IPS-NIHi7 (cell line): ENCODE data around the gene PROSER3.
"Not testable (repeated sequence)": the region's sequence is repeated elsewhere in the genome, so short reads cannot be mapped to it uniquely, and the experiment has no call there.

ENCODE experiments used
- DNase-seq: peaks from one replicate; pipeline ENCODE4 v3.0.0; 2012; ENCODE audit warnings: mixed read lengths; ENCODE audit errors: extremely low spot score

The PROSER3 gene

DNA sequence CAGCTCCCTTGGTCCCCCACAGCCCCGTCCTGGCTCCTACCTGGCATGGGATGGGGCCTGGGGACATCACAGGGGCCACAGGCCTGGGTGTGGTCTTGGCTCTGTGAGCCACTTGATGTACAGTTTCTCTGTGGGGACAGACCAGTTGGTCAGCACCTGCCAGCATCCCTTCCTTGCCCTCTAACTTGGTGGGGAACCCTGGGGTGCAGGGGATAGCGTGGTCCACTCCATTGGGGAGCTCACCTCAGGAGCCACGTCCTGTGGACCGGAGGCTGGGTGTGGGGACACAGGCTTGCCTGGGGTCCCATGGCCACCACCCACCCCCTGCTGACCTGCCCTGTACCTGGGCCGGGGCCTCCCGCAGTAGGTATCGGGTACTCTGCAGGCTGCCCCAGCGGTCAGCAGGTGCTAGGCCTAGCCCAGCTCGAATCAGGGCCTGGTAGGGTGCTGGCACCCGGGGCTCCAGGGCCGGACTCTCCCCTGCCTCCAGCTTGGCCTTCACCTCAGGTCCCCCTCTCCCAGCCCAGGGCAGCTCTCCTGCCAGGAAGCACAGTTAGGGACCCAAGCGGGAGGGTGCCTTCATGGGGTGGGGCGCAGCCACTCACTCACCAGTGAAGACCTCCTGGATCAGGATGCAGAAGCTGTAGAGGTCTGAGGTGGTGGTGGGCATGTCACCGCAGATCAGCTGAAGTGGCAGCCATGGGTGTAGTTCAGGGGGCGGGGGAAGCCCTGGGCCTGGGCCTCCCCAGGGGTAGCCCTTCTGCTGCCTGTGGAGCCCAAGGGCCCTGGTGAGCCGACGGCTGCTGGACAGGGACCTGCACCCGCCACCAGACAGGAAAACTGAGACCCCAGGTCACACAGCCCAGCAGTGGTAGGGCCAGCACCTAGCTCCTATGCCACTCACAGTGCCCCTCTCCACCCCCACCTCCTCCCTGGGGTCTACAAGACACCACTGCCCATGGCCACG is 32.3 kb downstream of the PROSER3 start:
- no peak for DNase-seq

DNA sequence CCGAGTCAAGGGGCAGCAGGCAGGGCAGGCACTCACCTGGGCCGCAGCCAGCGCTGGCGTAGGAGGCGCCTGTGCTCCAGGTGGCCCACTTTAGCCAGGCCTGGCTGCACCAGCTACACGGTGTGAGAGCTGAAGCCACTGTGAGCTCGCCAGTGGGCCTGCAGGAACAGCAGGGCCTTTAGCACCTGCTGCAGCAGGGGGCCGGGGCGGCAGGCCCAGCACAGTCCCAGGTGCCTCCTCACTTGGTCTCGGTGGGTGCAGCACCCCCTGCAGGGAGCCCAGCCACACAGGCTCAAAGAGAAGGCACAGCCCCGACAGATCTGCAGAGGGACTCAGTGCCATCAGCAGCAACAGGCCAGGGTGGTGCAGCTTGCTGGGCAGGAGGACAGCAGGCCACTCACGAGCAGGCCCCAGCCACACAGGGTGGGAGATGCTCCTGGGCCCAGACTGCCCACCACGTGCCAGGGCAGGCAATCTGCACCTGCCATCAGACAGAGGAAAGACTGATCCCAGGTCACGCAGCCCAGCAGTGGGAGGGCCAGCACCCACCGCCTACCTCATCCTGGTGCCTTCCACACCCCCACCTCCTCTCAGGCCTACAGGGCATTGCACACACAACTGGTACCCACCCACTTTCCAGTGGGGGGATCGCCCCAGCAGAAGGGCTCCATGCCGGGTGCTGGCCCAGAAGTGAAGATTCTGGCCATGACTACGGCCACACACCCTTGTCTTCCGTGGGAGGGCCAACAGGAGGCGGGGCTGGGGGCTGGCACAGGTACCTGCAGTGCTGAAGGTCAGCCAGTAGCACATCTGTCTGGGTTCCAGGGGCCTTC is 33.2 kb downstream of the PROSER3 start:
- no peak for DNase-seq

DNA sequence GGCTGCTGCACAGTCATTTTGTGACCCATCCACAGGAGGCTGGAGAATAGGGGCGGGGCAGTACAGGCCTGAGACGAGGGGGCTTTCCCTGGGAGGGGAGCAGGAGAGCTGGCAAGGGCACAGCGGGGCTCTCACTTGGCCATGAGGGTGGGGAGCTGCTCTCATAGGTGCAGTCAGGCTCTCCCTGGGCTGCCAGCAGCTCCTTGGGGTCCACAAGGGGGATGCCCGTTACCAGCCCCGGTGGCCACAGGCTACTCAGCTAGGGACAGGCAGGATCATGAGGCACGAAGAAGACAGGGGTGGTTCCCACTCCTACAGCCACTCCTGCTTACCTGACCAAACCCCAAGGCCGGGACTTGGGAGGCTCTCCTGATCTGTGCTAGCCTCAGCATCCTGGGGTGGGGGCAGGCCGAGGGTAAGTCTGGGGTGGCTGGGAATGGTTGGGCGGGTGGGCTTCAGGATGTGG is 33.9 kb downstream of the PROSER3 start:
- no peak for DNase-seq

DNA sequence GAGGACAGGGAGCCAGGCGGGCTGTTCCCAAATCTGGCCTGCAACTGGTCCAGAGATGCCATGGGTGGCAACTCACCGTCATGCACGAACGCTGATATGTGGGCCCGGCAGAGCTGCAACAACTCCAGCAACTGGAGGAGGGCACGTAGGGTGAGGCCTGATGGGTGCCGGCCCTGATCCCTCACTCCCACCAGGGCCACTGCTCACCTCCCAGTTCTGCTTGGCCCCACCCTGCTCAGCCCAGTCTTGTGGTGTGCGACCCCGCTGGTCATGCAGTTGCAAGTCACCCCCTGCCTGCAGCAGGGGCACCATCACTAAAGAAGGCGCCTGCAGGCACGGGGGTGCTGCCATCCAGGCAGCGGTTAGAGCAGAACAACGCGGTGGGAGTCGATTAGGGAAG is 34.3 kb downstream of the PROSER3 start:
- DNase-seq: no peak

DNA sequence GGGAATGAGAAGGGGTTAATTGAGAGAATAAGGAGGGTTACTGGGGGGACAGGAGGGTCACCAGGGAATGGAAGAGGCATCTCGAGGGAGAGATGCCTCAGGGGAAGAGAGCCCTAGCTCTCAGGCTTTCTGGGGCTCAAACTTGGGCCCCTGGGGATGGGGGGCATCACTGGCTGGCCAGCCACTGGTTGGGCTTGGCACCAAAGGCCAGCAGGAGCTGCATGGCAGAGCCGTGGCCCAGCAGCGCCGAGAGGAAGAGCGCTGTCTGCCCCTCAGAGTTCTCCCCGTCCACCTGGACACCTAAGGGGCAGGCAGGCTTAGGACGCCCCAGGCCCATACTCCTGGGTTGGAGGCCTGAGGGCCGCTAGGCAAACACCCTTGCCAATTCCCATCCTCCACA is 34.9 kb downstream of the PROSER3 start:
- no peak for DNase-seq

DNA sequence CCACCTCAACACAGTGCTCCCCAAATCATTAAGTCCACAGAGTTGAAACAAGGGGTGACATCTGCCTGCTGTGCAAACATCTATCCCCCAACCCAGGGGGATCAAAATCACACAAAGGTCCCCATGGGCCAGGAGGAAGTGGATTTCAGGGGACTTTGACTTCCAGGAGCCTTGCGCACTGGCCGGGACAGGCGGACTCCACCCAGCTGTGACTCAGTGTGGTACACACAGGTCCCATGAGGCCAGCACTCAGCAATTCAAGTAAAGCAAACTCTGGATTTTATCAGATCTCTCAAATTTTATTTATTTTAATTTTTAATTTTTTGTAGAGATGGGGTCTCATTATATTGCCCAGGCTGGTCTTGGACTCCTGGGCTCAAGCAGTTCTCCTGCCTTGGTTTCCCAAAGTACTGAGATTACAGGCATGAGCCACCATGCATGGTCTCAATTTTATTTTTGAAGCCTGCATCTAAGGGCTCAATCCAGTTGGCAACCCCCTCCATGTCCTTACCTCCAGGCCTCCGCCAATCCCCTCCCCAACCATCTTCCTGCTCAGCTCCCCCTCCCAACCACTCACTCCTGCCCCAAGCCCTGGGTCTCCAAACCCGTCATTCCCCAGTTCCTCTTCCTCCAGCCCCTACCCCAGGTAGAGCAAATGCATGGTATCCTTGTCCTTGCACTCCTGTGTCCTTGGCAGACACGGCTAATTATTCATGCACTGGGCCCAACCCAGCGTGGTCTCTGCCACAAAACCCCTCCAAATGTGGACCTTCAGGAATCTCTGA is 35.6 kb downstream of the PROSER3 start:
- DNase-seq: no peak

DNA sequence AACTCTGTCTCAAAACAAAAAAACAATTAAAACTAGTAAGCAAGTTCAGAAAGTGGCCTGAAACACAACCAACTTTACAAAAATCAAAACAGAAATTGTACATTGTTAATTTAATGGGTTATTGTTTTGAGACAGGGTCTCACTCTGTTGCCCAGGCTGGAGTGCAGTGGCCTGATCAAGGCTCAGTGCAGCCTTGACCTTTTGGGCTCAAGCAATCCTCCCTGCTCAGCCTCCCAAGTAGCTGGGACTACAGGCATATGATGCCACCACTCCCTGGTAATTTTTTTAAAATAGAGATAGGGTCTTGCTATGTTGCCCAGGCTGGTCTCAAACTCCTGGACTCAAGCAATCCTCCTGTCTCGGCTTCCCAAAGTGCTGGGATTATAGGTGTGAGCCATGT is 37.6 kb downstream of the PROSER3 start:
- DNase-seq: not testable (repeated sequence)

DNA sequence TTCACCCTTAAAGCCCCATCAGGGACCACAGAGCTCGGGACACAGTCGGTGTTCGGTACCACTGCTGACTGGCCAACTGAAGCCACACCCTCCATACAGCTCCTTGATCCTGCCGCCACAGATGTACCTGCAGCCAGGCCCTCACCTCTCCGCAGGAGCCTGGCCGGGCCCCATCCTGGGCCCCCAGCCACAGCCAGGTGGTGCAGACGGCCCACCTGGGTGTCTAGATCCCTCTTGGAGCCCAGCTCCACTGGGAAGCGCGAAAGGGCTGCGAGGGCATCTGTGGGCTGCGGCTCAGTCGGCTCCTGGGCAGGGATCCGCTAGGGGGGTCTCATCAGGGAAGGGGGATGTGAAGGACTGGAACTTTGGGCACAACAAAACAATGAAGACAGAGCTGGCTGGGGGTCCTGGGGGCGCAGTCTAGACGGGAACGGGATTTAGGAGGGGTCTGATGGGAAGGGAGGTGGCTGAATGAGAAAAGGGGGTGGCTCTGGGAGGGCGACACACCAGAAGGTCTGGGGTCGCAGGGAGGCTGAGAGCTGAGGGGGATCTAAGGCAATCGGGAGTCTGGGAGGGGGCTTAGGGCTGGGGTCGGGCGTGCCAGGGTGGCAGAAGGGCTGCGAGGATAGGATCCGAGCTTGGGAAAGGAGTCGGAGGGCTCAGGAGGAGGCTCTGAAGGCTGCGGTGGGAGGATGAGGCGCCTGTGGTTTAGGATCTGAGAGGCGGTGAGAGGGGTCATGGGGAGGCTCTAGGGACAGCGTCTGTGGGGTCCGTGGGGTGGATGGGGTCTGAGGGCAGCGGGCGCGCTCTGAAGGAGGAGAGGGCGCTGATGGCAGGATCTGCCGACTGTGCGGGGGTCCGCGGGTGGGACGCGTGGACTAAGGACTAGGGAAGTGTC is 38.9 kb downstream of the PROSER3 start:
- DNase-seq: no peak

DNA sequence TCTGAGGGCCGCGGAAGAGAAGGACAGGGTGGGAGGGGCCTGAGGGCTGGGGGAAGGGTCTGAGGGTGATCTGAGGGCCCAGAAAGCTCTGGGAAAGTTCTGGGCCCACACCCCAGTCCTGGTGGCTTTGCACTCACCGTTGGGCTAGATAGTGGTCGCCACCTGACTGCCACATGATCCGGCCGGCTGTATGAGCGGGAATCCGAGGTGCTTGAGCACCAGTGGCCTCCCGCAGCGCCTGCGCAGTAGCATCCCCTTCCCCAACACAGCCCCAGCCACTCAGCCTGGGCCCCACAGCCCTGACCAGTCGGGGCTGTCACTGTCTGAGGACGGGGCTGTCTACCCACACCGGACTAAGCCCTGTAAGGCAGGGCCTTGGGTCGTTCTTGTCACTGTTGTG is 39.7 kb downstream of the PROSER3 start:
- DNase-seq: peak; percentile 77

DNA sequence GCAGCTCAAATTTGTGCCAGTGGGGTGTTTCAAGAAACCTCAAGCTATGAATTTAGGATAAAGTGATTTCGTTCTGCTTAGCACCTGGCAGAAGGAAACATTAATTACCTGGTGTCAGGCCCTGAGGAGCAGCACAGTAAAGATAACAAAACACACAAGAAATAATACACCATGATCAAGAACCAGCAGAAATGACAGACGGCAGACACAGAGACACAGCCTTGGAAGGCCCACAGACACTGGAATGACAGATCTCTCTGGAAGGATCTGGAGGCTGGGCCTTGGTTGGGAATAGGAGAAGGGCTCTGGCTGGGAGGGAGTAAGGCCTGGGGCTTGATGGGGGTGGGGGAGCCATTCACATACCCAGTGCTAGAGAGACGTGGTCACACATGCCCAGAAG is 43.9 kb downstream of the PROSER3 start:
- DNase-seq: no peak

DNA sequence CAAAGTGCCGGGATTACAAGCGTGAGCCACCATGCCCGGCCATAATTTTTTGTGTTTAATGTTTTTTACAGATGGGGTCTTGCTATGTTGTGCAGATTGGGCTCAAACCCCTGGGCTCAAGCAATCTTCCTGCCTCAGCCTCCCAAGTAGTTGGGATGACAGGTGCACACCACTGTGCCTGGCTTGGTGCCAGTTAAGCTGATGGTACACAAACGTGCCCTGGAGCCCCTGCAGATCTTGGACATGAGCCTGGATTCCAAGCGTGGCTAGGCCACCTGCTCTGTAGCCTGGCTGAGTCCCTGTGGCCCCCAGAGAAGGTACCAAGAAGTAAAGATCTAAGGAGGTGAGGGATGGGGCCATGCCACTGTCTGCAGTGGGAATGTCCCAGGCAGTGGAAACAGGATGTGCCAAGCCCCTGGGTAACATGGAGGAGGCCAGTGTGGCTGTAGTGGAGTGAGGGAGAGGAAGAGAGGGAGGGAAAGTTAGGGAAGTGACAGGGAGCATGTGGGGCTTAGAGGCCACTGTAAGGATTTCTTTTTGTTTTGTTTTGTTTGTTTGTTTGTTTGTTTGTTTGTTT is 47.6 kb downstream of the PROSER3 start:
- no peak for DNase-seq

DNA sequence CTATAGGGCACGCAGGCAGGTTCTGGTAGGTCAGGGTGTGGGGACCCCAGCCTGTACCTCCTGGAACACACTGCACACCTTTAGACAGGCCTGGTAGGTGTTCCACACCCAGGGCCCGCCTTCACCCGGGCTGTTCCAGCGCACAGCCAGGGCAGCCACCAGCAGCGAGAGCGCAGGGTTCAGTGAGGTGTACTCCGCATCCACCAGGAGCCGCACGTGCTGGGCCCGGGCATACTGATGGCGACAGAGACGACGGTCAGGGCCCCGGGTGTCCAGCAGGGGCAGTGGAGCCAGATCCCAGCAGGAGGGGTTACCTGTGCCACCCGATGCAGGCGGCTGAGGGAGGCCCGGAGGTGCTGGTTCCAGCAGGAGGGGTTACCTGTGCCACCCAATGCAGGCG is 48.6 kb downstream of the PROSER3 start:
- DNase-seq: no peak

DNA sequence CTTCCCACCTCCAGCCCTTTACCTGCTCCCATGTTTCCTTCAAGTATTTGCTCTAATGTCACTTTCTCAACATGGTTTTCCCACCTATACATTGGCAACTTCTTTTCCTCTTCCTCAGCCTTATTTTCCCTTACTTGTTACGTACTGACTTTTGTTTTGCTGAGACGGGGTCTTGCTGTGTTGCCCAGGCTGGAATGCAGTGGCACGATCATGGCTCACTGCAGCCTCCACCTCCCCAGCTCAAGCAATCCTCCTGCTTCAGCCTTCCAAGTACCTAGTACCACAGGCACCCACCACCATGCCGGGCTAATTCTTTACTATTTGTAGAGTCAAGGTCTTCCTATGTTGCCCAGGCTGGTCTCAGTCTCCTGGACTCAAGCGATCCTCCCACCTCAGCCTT is 49.7 kb downstream of the PROSER3 start:
- no peak for DNase-seq

DNA sequence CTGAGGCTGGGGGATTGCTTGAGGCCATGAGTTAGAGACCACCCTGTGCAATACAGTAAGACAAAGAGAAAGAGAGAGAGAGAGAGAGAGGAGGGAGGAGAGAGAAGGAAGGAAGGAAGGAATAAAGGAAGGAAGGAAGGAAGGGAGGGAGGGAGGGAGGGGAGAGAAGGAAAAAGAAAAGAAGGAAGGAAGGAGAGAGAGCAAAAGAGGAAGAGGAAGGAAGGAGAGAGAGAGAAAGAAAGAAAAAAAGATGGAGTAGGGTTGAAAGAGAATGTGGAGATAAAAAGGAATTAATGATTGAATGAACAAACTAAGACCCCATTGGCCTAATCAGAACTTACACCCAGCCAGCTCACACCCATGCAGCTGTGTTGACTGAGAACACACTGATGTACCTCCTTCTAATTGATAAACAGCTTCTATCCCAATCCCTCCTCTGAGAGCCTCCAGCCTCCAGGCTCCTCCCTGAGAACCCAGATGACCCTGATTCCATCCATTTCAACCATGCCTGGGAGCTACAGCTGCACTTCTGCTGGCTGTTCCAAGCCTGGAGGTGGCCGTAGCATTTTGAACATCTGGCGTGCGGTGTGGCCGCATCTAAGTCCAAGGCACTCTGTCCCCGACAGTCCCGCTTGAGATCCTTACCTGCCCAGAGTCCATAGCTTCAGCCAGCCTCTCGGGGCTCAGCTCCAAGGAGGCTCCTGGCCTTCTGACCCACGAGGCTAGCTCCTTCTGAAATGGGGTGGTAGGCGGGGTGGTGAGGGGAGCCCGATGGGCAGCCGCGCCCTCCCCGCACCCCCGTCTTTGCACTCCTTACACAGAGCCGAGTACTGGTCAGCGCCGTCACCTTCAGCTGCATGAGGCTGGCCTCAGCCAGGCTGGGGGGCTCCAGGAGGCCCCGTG is 53.6 kb downstream of the PROSER3 start:
- no peak for DNase-seq

DNA sequence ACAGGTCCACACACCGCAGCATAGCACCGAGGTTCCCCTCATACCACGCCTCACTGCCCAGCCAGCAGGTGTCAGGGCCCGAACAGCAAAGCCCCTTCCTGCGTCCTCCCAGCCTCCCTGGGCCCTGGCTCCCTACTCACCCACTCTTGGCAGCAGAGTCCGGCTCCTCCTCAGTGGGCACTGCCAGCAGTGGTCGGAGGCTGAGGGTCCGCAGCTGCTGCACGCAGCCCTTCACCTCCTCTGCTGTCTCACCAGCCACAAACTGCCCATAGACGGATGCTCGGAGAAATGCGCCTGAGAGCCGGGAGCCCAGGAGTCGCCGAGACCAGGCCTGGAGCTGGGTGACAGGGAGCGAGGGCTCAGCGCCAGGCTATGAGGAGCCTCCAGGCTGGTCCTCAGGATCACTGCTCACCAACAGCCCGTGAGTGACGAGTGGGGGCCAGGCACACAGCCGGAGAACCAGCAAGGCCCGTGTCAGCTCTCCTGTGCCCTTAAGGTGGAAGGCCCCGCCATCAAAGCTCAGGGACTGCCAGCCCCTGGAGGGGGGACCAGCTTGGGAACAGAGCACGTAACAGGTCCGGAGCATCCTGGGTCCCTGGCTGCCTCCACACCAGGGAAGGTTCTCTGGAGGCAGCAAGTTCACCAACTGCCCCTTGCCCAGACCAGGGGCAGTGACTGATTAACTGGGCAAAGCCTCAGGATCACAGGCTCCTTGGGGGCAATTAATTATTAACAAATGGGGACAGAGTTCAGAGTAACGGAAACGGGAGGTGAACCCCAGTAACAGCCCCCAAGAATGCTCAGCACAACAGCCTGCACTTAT is 54.5 kb downstream of the PROSER3 start, which contains the start of gene PRODH2:
PRODH2 (minus strand) TSS at position 626 of the 823 bp plus-strand sequence; CDS start at position 586, 40 bp downstream.
- no peak for DNase-seq

DNA sequence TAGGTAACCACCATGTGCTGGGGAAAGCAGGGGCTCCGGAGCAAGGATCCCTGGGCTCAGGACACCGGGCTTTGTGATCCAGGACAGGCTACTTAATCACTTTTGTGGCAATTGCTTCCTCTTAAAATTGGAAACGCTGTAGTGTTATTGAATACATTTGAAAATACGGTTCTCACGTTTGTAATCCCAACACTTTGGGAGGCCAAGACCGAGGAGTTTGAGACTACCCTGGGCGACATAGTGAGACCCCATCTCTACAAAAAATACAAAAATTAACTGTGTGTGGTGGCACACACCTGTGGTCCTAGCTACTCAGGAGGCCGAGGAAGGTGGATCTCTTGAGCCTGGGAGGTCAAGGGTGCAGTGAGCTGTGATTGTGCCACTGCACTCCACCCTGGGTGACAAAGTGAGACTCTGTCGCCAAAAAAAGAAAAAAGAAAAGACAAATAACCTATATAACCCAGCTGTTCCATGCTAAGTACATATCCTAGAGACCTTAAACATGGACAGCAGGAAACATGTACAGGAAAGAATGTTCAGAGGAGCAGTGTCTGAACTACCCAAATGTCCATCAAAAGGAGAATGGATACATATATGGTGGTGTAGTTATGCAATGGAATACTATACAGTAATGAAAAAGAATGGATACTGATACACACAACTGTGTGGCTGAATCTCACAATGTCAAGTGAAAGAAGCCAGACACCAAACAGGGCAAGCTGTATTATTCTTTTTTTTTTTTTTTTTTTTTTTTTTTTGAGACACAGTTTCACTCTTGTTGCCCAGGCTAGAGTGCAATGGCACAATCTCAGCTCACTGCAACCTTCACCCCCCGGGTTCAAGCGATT is 55.3 kb downstream of the PROSER3 start:
- DNase-seq: no peak

DNA sequence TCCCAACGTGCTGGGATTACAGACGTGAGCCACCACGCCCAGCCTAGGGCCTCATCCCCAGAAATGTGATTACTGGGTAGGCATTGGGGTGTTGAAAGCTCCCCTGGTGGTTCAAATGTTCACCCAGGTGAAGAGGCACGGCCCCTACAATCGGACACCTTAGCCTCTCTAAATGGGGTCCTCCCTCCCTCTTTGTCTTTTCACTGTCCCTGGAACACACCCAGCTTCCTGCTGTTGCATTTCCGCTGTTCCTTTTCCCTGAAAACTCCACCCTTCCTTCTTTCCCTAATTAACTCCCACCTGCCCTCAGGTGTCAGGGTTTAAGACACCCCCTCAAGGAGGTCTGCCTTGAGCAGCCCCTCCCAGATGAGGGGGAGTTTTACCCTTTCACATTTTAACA is 58.3 kb downstream of the PROSER3 start:
- no peak for DNase-seq
